SK-N-SH (cell line): Measurements from ENCODE around the gene ERLIN1. TPM values are rescaled to one million over a fixed set of nuclear protein-coding genes. Genes with fewer than 3 reads are reported as not detected.
A peak's percentile ranks its signal among the peaks of the same experiment; 100 is the strongest.

Experiments
- CTCF ChIA-PET: fragments of 300-600, 350-600 bp; formaldehyde crosslinking; extraction: SDS; loops from one replicate; lab custom pipeline; 2021; lab: Yijun Ruan, JAX
- POLR2A ChIA-PET: fragments of 350-600 bp; sonication (Branson Sonifier 250); formaldehyde crosslinking; extraction: SDS; loops from one replicate; lab custom pipeline; 2020; ENCODE audit warnings: antibody characterized with exemption, inconsistent platforms; lab: Yijun Ruan, JAX
- DNase-seq: peaks from one replicate; pipeline ENCODE4 v3.0.0; 2012
- H2AFZ ChIP-seq: fragments of 200-600 bp; sonication (generic); 2 replicates; pipeline ENCODE4 v1.8.1; 2016; ENCODE audit warnings: antibody characterized with exemption, mild to moderate bottlenecking, low read depth
- H3F3A ChIP-seq: fragments of 200-600 bp; sonication (generic); replicated peaks from 2 replicates; pipeline ENCODE3; 2016; ENCODE audit warnings: antibody characterized with exemption, mild to moderate bottlenecking; ENCODE audit not compliant: insufficient read depth
- H3K27ac ChIP-seq, 2 experiments: fragments of 200-500 bp in 1 of 2; fragments of 200-600 bp in 1 of 2; sonication (Bioruptor generic) in 1 of 2; sonication (generic), shearing (Covaris generic) in 1 of 2; 2 replicates each; pipeline versions ENCODE4 v1.5.1 to v1.6.1; 2014 to 2016; ENCODE audit warnings: low read depth in 2 of 2, inconsistent platforms in 1 of 2, low read length in 1 of 2, mild to moderate bottlenecking in 1 of 2, mixed read lengths in 1 of 2
- H3K27me3 ChIP-seq: fragments of 200-600 bp; sonication (generic), shearing (Covaris generic); 2 replicates; pipeline ENCODE4 v1.6.1; 2016; ENCODE audit warnings: mixed run types; ENCODE audit not compliant: insufficient read depth
- H3K36me3 ChIP-seq, 2 experiments: fragments of 200-500 bp in 1 of 2; fragments of 200-600 bp in 1 of 2; sonication (Bioruptor generic) in 1 of 2; sonication (generic) in 1 of 2; replicated peaks in 1 of 2; 2 replicates each; pipeline versions ENCODE3 to v1.5.1; 2014 to 2016; ENCODE audit warnings: low read length in 1 of 2, mild to moderate bottlenecking in 1 of 2; ENCODE audit not compliant: insufficient read depth in 2 of 2, control insufficient read depth in 1 of 2
- H3K4me1 ChIP-seq, 2 experiments: fragments of 200-500 bp in 1 of 2; fragments of 200-600 bp in 1 of 2; sonication (Bioruptor generic) in 1 of 2; sonication (generic), shearing (Covaris generic) in 1 of 2; 2 replicates each; pipeline versions ENCODE4 v1.5.1 to v1.6.1; 2014 to 2016; ENCODE audit warnings: low read depth in 1 of 2, low read length in 1 of 2, mixed run types in 1 of 2; ENCODE audit not compliant: insufficient read depth in 2 of 2, control insufficient read depth in 1 of 2
- H3K4me2 ChIP-seq: fragments of 200-600 bp; sonication (generic), shearing (Covaris generic); 2 replicates; pipeline ENCODE4 v1.6.1; 2017; ENCODE audit warnings: mixed run types
- H3K4me3 ChIP-seq, 2 experiments: fragments of 200-500 bp in 1 of 2; fragments of 200-600 bp in 1 of 2; sonication (Bioruptor generic) in 1 of 2; sonication (generic), shearing (Covaris generic) in 1 of 2; 2 replicates each; pipeline versions ENCODE4 v1.5.1 to v1.8.1; 2014 to 2016; ENCODE audit warnings: low read depth in 2 of 2, inconsistent platforms in 1 of 2, low read length in 1 of 2, mild to moderate bottlenecking in 1 of 2, mixed read lengths in 1 of 2, moderate library complexity in 1 of 2
- H3K79me2 ChIP-seq: fragments of 200-600 bp; sonication (generic); 2 replicates; pipeline ENCODE4 v1.8.1; 2017; ENCODE audit warnings: mild to moderate bottlenecking; ENCODE audit not compliant: insufficient read depth
- H3K9ac ChIP-seq: fragments of 200-600 bp; sonication (generic); 2 replicates; pipeline ENCODE4 v1.6.1; 2017; ENCODE audit warnings: mixed run types
- H3K9me2 ChIP-seq: fragments of 200-600 bp; sonication (generic); 2 replicates; pipeline ENCODE4 v1.6.1; 2017; ENCODE audit warnings: mixed run types
- H3K9me3 ChIP-seq: fragments of 200-600 bp; sonication (generic); 2 replicates; pipeline ENCODE4 v1.6.1; 2017; ENCODE audit warnings: mixed run types, mild to moderate bottlenecking, moderate library complexity
- H4K20me1 ChIP-seq: fragments of 200-600 bp; sonication (generic); 2 replicates; pipeline ENCODE4 v1.6.1; 2017; ENCODE audit warnings: mild to moderate bottlenecking, mixed run types; ENCODE audit not compliant: insufficient read depth
- CHD2 ChIP-seq: fragments of 150-350 bp; IDR thresholded peaks from 2 replicates; pipeline ENCODE4 v1.6.1; 2018; ENCODE audit warnings: low read length; ENCODE audit not compliant: partially characterized antibody
- EP300 ChIP-seq, 2 experiments: IDR thresholded peaks; 2 replicates each; pipeline versions ENCODE4 v1.4.0 to v1.6.1; 2012; ENCODE audit warnings: borderline replicate concordance in 1 of 2, low read depth in 1 of 2, low read length in 1 of 2
- EZH2phosphoT487 ChIP-seq: fragments of 200-600 bp; sonication (generic); IDR thresholded peaks from 2 replicates; pipeline ENCODE4 v1.6.1; 2017; ENCODE audit warnings: low read depth, mixed run types, mild to moderate bottlenecking, antibody characterized with exemption, moderate library complexity, borderline replicate concordance
- FOSL2 ChIP-seq: IDR thresholded peaks from 2 replicates; pipeline ENCODE4 v1.4.0; 2012; ENCODE audit warnings: low read depth, mild to moderate bottlenecking, moderate library complexity, borderline replicate concordance
- FOXM1 ChIP-seq: IDR thresholded peaks from 2 replicates; pipeline ENCODE4 v1.4.0; 2012; ENCODE audit warnings: low read depth, mild to moderate bottlenecking
- GABPA ChIP-seq: IDR thresholded peaks from 2 replicates; pipeline ENCODE4 v1.4.0; 2012; ENCODE audit warnings: low read depth, mild to moderate bottlenecking
- JUND ChIP-seq: IDR thresholded peaks from 2 replicates; pipeline ENCODE4 v1.4.0; 2012
- MEF2A ChIP-seq: IDR thresholded peaks from 2 replicates; pipeline ENCODE4 v1.4.0; 2012; ENCODE audit warnings: low read depth, borderline replicate concordance
- NFIC ChIP-seq: IDR thresholded peaks from 2 replicates; pipeline ENCODE4 v1.4.0; 2012; ENCODE audit warnings: borderline replicate concordance
- RAD21 ChIP-seq: IDR thresholded peaks from 2 replicates; pipeline ENCODE4 v1.6.1; 2012; ENCODE audit warnings: mild to moderate bottlenecking, low read length
- RFX5 ChIP-seq: IDR thresholded peaks from 2 replicates; pipeline ENCODE4 v1.6.1; 2012; ENCODE audit warnings: mild to moderate bottlenecking, improper control_type of control experiment, low read length
- RXRA ChIP-seq: IDR thresholded peaks from 2 replicates; pipeline ENCODE4 v1.4.0; 2012; ENCODE audit warnings: low read depth, mild to moderate bottlenecking, borderline replicate concordance
- SIN3A ChIP-seq: IDR thresholded peaks from 2 replicates; pipeline ENCODE4 v1.6.1; 2012; ENCODE audit warnings: low read depth, mild to moderate bottlenecking, low read length, moderate library complexity, borderline replicate concordance
- TAF1 ChIP-seq: IDR thresholded peaks from 2 replicates; pipeline ENCODE4 v1.6.1; 2012; ENCODE audit warnings: low read depth, mild to moderate bottlenecking, low read length, moderate library complexity, borderline replicate concordance
- TCF12 ChIP-seq: IDR thresholded peaks from 2 replicates; pipeline ENCODE4 v1.4.0; 2012
- YY1 ChIP-seq: IDR thresholded peaks from 2 replicates; pipeline ENCODE4 v1.4.0; 2012; ENCODE audit warnings: low read depth, mild to moderate bottlenecking
- WGBS: methylation state at CpG from one replicate; pipeline ENCODE4 v1.1.6; 2017; ENCODE audit warnings: low lambda C conversion rate; 5-methylcytosine and 5-hydroxymethylcytosine counted together
- polyA plus RNA-seq, 3 experiments: library from polyadenylated mRNA; depleted of rRNA; stranded (reverse); fragments of >200 nt; gene quantifications; 2 replicates each; pipeline ENCODE4 v1.2.3, GENCODE V29; 2012
- TF ChIP-seq, protein P1 (sequence below): IDR thresholded peaks from 2 replicates; pipeline ENCODE4; 2012
- TF ChIP-seq, protein P2 (sequence below): IDR thresholded peaks from 2 replicates; pipeline ENCODE4 v1.4.0; 2012; ENCODE audit warnings: low read depth, borderline replicate concordance
- TF ChIP-seq, protein P3 (sequence below): IDR thresholded peaks from 2 replicates; pipeline ENCODE4 v1.4.0; 2012; ENCODE audit warnings: low read depth
- TF ChIP-seq, protein P4 (sequence below): fragments of 200-600 bp; sonication (generic); IDR thresholded peaks from 2 replicates; pipeline ENCODE4 v1.6.1; 2017; ENCODE audit warnings: antibody characterized with exemption, mild to moderate bottlenecking, moderate library complexity

Gene ERLIN1
- polyA plus RNA-seq, 1 of the 3 experiments (the other 2 are of a cell fraction) = 43.8 TPM

DNA sequence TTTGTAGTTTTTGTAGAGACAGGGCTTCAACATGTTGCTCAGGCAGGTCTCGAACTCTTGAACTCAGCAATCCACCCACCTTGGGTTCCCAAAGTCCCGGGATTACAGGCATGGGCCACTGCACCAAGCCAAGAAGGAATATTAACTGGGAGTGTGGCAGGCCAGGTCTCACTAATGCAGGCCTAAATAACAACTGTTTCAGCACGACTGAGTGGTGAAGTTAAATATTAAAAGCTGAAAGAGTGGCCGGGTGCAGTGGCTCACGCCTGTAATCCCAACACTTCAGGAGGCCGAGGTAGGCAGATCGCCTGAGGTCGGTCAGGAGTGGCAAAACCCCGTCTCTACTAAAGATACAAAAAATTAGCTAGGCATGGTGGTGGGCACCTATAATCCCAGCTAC is 22.4 kb upstream of the ERLIN1 start:
- Histone ChIP-seq H3K27ac (no peak overlapping the region), H3K4me3 (no peak overlapping the region), H3K79me2 (no peaks in the 10 kb centered on the region), H2AFZ (no peak overlapping the region), H3K9me2 (no peaks in the 10 kb centered on the region), H3K4me2 (no peak overlapping the region), H4K20me1 (no peaks in the 10 kb centered on the region)
- no peak for DNase-seq
- WGBS = over 99% methylated on average over 9 of the region's 9 CpGs
- TF ChIP-seq GABPA (no peak), MEF2A (no peak), JUND (no peak), FOSL2 (no peak), RAD21 (no peak), FOXM1 (no peak), RFX5 (no peak), EZH2phosphoT487 (no peak), RXRA (no peak), CHD2 (no peak), YY1 (no peak), EP300 (IDR thresholded peaks at IDR 0.05; ENCODE audit: borderline replicate concordance in 1 of 2, low read depth in 1 of 2, low read length in 1 of 2) (no peak)
- TF ChIP-seq, protein P1, sequence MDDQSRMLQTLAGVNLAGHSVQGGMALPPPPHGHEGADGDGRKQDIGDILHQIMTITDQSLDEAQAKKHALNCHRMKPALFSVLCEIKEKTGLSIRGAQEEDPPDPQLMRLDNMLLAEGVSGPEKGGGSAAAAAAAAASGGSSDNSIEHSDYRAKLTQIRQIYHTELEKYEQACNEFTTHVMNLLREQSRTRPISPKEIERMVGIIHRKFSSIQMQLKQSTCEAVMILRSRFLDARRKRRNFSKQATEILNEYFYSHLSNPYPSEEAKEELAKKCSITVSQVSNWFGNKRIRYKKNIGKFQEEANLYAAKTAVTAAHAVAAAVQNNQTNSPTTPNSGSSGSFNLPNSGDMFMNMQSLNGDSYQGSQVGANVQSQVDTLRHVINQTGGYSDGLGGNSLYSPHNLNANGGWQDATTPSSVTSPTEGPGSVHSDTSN = no peak
- TF ChIP-seq, protein P2, sequence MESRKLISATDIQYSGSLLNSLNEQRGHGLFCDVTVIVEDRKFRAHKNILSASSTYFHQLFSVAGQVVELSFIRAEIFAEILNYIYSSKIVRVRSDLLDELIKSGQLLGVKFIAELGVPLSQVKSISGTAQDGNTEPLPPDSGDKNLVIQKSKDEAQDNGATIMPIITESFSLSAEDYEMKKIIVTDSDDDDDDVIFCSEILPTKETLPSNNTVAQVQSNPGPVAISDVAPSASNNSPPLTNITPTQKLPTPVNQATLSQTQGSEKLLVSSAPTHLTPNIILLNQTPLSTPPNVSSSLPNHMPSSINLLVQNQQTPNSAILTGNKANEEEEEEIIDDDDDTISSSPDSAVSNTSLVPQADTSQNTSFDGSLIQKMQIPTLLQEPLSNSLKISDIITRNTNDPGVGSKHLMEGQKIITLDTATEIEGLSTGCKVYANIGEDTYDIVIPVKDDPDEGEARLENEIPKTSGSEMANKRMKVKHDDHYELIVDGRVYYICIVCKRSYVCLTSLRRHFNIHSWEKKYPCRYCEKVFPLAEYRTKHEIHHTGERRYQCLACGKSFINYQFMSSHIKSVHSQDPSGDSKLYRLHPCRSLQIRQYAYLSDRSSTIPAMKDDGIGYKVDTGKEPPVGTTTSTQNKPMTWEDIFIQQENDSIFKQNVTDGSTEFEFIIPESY = no peak
- TF ChIP-seq, protein P3, sequence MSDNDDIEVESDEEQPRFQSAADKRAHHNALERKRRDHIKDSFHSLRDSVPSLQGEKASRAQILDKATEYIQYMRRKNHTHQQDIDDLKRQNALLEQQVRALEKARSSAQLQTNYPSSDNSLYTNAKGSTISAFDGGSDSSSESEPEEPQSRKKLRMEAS = no peak
- TF ChIP-seq, all 33 proteins: peak for 0
- H3K4me1 ChIP-seq = no peaks in the 10 kb centered on the region; a peak in 1 of 4 replicates
- peaks cover 46 to 69% of the 10 kb centered on the region in 2 experiments for H3K36me3 ChIP-seq
- POLR2A ChIA-PET = no interaction called here
- no peak overlapping the region for H3K9ac ChIP-seq
- H3F3A ChIP-seq = peaks cover 3% of the 10 kb centered on the region
- H3K27me3 ChIP-seq = no peaks in the 10 kb centered on the region
- no peaks in the 10 kb centered on the region for H3K9me3 ChIP-seq
- CTCF ChIA-PET = no interaction called here

DNA sequence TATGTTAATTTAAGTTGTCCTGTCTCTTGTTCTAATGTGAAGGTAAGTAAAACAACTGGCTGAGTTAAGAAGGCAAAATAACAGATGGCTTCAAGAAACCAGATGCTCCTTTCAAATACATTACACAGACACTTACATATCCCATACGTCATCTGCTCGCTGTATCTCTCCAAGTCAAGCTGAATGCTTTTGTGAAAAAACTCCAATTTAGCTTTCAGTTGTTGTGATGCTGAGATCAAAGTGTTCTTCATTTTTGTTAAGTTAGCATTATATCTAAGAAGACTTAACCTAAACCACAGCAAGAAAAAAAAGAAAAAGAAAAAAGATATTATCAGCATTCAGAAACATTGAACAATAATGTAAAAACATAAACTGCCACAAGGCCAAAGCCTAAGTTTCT is 18.5 kb upstream of the ERLIN1 start:
- peaks cover 3% of the 10 kb centered on the region for H3F3A ChIP-seq
- H3K36me3 ChIP-seq = peaks cover 59 to 67% of the 10 kb centered on the region in 2 experiments
- no peaks in the 10 kb centered on the region; a peak in 1 of 4 replicates for H3K4me1 ChIP-seq
- no peak overlapping the region for H3K4me2 ChIP-seq
- DNase-seq = peak; percentile 5
- no peaks in the 10 kb centered on the region for H3K79me2 ChIP-seq
- H3K9ac ChIP-seq = no peak overlapping the region
- H3K9me3 ChIP-seq = no peaks in the 10 kb centered on the region
- POLR2A ChIA-PET = no interaction called here
- H4K20me1 ChIP-seq = no peaks in the 10 kb centered on the region
- CTCF ChIA-PET = interaction anchor here (0.6 to 1.4 kb wide), 6 partner anchors 10 to 359 kb away, joined by 3 to 4 read pairs (median 3); partner anchors contain the start of gene DNMBP
- 91% methylated on average over 2 of the region's 2 CpGs for WGBS
- H2AFZ ChIP-seq = no peak overlapping the region; the same call in 1 of the 2 replicates
- H3K4me3 ChIP-seq = no peak overlapping the region
- no peaks in the 10 kb centered on the region for H3K27me3 ChIP-seq
- H3K27ac ChIP-seq = no peak overlapping the region; a peak in 1 of 4 replicates
- no peaks in the 10 kb centered on the region for H3K9me2 ChIP-seq
- TF ChIP-seq NFIC = no peak
- no peak for TF ChIP-seq YY1
- no peak for TF ChIP-seq TAF1
- no peak for TF ChIP-seq SIN3A
- TF ChIP-seq JUND = no peak
- TF ChIP-seq TCF12 = no peak
- TF ChIP-seq, protein P4, sequence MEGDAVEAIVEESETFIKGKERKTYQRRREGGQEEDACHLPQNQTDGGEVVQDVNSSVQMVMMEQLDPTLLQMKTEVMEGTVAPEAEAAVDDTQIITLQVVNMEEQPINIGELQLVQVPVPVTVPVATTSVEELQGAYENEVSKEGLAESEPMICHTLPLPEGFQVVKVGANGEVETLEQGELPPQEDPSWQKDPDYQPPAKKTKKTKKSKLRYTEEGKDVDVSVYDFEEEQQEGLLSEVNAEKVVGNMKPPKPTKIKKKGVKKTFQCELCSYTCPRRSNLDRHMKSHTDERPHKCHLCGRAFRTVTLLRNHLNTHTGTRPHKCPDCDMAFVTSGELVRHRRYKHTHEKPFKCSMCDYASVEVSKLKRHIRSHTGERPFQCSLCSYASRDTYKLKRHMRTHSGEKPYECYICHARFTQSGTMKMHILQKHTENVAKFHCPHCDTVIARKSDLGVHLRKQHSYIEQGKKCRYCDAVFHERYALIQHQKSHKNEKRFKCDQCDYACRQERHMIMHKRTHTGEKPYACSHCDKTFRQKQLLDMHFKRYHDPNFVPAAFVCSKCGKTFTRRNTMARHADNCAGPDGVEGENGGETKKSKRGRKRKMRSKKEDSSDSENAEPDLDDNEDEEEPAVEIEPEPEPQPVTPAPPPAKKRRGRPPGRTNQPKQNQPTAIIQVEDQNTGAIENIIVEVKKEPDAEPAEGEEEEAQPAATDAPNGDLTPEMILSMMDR = no peak
- no peak for TF ChIP-seq GABPA
- no peak for TF ChIP-seq CHD2
- no peak for TF ChIP-seq FOSL2
- TF ChIP-seq, protein P1 = no peak
